ENCODE results near the gene MMP10.

- TF ChIP-seq CTCF (IDR thresholded peaks at IDR 0.05): no peak
- no peak for TF ChIP-seq USF1 (CRISPR knock-in tag; IDR thresholded peaks at IDR 0.05)
- no peak for TF ChIP-seq FOXJ3 (CRISPR knock-in tag; IDR thresholded peaks at IDR 0.05; ENCODE audit: borderline replicate concordance)
- no peak for TF ChIP-seq MAX (CRISPR knock-in tag; IDR thresholded peaks at IDR 0.05)
- no peak for TF ChIP-seq ERG (CRISPR knock-in tag; IDR thresholded peaks at IDR 0.05)
- no peak for TF ChIP-seq KAT7 (CRISPR knock-in tag; IDR thresholded peaks at IDR 0.05; ENCODE audit: borderline replicate concordance)
- no peak for TF ChIP-seq ZNF512 (CRISPR knock-in tag; IDR thresholded peaks at IDR 0.05; ENCODE audit: borderline replicate concordance)
- no peak for TF ChIP-seq ESRRA (CRISPR knock-in tag; IDR thresholded peaks at IDR 0.05; ENCODE audit: borderline replicate concordance)
- TF ChIP-seq SP1 (CRISPR knock-in tag; conservative IDR thresholded peaks at IDR 0.05): no peak
- no peak for TF ChIP-seq JUN (CRISPR knock-in tag; IDR thresholded peaks at IDR 0.05)
- no peak for TF ChIP-seq MYBL2 (CRISPR knock-in tag; IDR thresholded peaks at IDR 0.05)
- TF ChIP-seq NFYB (CRISPR knock-in tag; conservative IDR thresholded peaks at IDR 0.05; ENCODE audit: low read depth): no peak
- TF ChIP-seq NFATC4 (CRISPR knock-in tag; IDR thresholded peaks at IDR 0.05): no peak
- no peak for TF ChIP-seq MLX (CRISPR knock-in tag; IDR thresholded peaks at IDR 0.05)
These were observed 3.3 kb upstream of the MMP10 start for GRCh38 chr11:102783720-102784119.

All from WTC11 (cell line).